H1 (cell line): ENCODE measurements around the gene NDUFB10. TPM values are rescaled to one million over a fixed set of nuclear protein-coding genes. Genes with fewer than 3 reads are reported as not detected.

Experiments used
- CTCF ChIA-PET: fragments of 300-600 bp; sonication (Branson Sonifier 250); formaldehyde crosslinking; loops from one replicate; lab custom pipeline; 2021; ENCODE audit not compliant: partially characterized antibody; lab: Charles Lee
- POLR2A ChIA-PET: fragments of 300-600 bp; sonication (Branson Sonifier 250); formaldehyde crosslinking; loops from one replicate; lab custom pipeline; 2021; ENCODE audit warnings: inconsistent platforms; ENCODE audit not compliant: partially characterized antibody; lab: Charles Lee
- DNase-seq, 2 experiments: peaks; one replicate each; pipeline versions ENCODE4 v3.0.0 to v3.0.0-alpha.2; 2010 to 2022; ENCODE audit warnings: low spot score in 2 of 2, low read depth in 1 of 2, mixed read lengths in 1 of 2
- FAIRE-seq: peaks from 2 replicates; lab custom pipeline; 2011; peaks lifted over from hg19 to GRCh38; lab: Jason Lieb, UNC
- H2AFZ ChIP-seq: 2 replicates; pipeline ENCODE4 v1.8.1; 2012; ENCODE audit warnings: low read length, inconsistent platforms
- H2AK5ac ChIP-seq: 2 replicates; pipeline ENCODE4 v1.6.1; 2013; ENCODE audit warnings: low read depth, low read length
- H2BK120ac ChIP-seq: replicated peaks from 2 replicates; pipeline ENCODE3; 2013; ENCODE audit warnings: low read depth, low read length, inconsistent platforms
- H2BK12ac ChIP-seq: 2 replicates; pipeline ENCODE4 v1.6.1; 2013; ENCODE audit warnings: low read depth, low read length
- H2BK15ac ChIP-seq: 2 replicates; pipeline ENCODE4 v1.6.1; 2013; ENCODE audit warnings: low read length
- H2BK20ac ChIP-seq: 2 replicates; pipeline ENCODE4 v1.6.1; 2013; ENCODE audit warnings: low read length
- H2BK5ac ChIP-seq: 2 replicates; pipeline ENCODE4 v1.6.1; 2013; ENCODE audit warnings: low read depth, low read length
- H3K14ac ChIP-seq: 2 replicates; pipeline ENCODE4 v1.6.1; 2013; ENCODE audit warnings: inconsistent platforms; ENCODE audit not compliant: insufficient read length
- H3K18ac ChIP-seq: 2 replicates; pipeline ENCODE4 v1.6.1; 2013; ENCODE audit warnings: low read length; ENCODE audit errors: extremely low read depth
- H3K23ac ChIP-seq: 2 replicates; pipeline ENCODE4 v1.6.1; 2013; ENCODE audit warnings: inconsistent platforms; ENCODE audit not compliant: insufficient read length
- H3K23me2 ChIP-seq: 2 replicates; pipeline ENCODE4 v1.6.1; 2013; ENCODE audit warnings: low read depth, low read length
- H3K27ac ChIP-seq: 2 replicates; pipeline ENCODE4 v1.6.1; 2011; ENCODE audit warnings: low read depth, low read length, inconsistent platforms
- H3K27me3 ChIP-seq, 4 experiments: replicated peaks in 1 of 4; 1 replicate in 1 of 4; 2 replicates in 3 of 4; pipeline versions ENCODE4 v1.6.1 to v1.8.1; 2011 to 2013; ENCODE audit warnings: low read length in 3 of 4, mild to moderate bottlenecking in 3 of 4, inconsistent platforms in 2 of 4, mixed read lengths in 2 of 4, moderate library complexity in 1 of 4; ENCODE audit not compliant: control insufficient read depth in 3 of 4, insufficient read depth in 3 of 4; ENCODE audit errors: extremely low read depth in 1 of 4
- H3K36me3 ChIP-seq, 4 experiments: 2 replicates each; pipeline versions ENCODE4 v1.6.1 to v1.8.1; 2011 to 2013; ENCODE audit warnings: mild to moderate bottlenecking in 4 of 4, low read length in 3 of 4, moderate library complexity in 2 of 4, control low read depth in 1 of 4, inconsistent platforms in 1 of 4; ENCODE audit not compliant: insufficient read depth in 4 of 4, control insufficient read depth in 2 of 4
- H3K4ac ChIP-seq: replicated peaks from 2 replicates; pipeline ENCODE3; 2013; ENCODE audit warnings: low read length, low read depth, mixed read lengths, inconsistent platforms; ENCODE audit not compliant: insufficient read length
- H3K4me1 ChIP-seq, 4 experiments: replicated peaks in 1 of 4; 1 replicate in 1 of 4; 2 replicates in 3 of 4; pipeline versions ENCODE4 v1.6.1 to v1.8.1; 2011 to 2013; ENCODE audit warnings: low read length in 3 of 4, inconsistent platforms in 2 of 4, mixed read lengths in 1 of 4; ENCODE audit not compliant: insufficient read depth in 4 of 4, control insufficient read depth in 3 of 4
- H3K4me2 ChIP-seq, 2 experiments: 2 replicates each; pipeline versions ENCODE4 v1.6.1 to v1.8.1; 2011 to 2013; ENCODE audit warnings: low read depth in 2 of 2, low read length in 2 of 2, control low read depth in 1 of 2, inconsistent platforms in 1 of 2, mild to moderate bottlenecking in 1 of 2; ENCODE audit not compliant: insufficient read depth in 1 of 2
- H3K4me3 ChIP-seq, 4 experiments: fragments of 200-600, 300-600 bp in 1 of 4; sonication (generic), shearing (Covaris generic), sonication (Bioruptor Twin) in 1 of 4; 2 replicates each; pipeline versions ENCODE4 v1.5.1 to v1.8.1; 2011 to 2016; ENCODE audit warnings: low read length in 4 of 4, low read depth in 3 of 4, control low read depth in 2 of 4, inconsistent platforms in 2 of 4, mild to moderate bottlenecking in 2 of 4, mixed read lengths in 1 of 4, moderate library complexity in 1 of 4; ENCODE audit not compliant: insufficient read depth in 2 of 4; ENCODE audit errors: extremely low read depth in 1 of 4
- H3K56ac ChIP-seq: replicated peaks from 2 replicates; pipeline ENCODE3; 2013; ENCODE audit warnings: low read depth, mild to moderate bottlenecking, mixed read lengths, low read length, inconsistent platforms; ENCODE audit not compliant: insufficient read length
- H3K79me1 ChIP-seq: 2 replicates; pipeline ENCODE4 v1.6.1; 2013; ENCODE audit warnings: low read depth, low read length, control low read depth
- H3K79me2 ChIP-seq, 2 experiments: 2 replicates each; pipeline versions ENCODE4 v1.6.1 to v1.8.1; 2012 to 2013; ENCODE audit warnings: low read length in 2 of 2, mild to moderate bottlenecking in 2 of 2, inconsistent platforms in 1 of 2; ENCODE audit not compliant: insufficient read depth in 2 of 2, control insufficient read depth in 1 of 2
- H3K9ac ChIP-seq, 4 experiments: replicated peaks in 1 of 4; 1 replicate in 1 of 4; 2 replicates in 3 of 4; pipeline versions ENCODE4 v1.6.1 to v1.8.1; 2011 to 2013; ENCODE audit warnings: low read depth in 3 of 4, low read length in 3 of 4, control low read depth in 2 of 4, mild to moderate bottlenecking in 2 of 4, moderate library complexity in 2 of 4, inconsistent platforms in 1 of 4; ENCODE audit errors: extremely low read depth in 1 of 4
- H3K9me3 ChIP-seq, 2 experiments: 2 replicates each; pipeline versions ENCODE4 v1.6.1 to v1.8.1; 2012 to 2013; ENCODE audit warnings: mild to moderate bottlenecking in 2 of 2, moderate library complexity in 2 of 2, control low read depth in 1 of 2, inconsistent platforms in 1 of 2, low read depth in 1 of 2, low read length in 1 of 2, mixed read lengths in 1 of 2; ENCODE audit not compliant: insufficient read depth in 2 of 2
- H4K20me1 ChIP-seq, 2 experiments: replicated peaks in 1 of 2; 2 replicates each; pipeline versions ENCODE3 to v1.8.1; 2011 to 2013; ENCODE audit warnings: inconsistent platforms in 2 of 2, low read length in 2 of 2, mild to moderate bottlenecking in 1 of 2; ENCODE audit not compliant: insufficient read depth in 2 of 2, control insufficient read depth in 1 of 2
- H4K5ac ChIP-seq: 2 replicates; pipeline ENCODE4 v1.6.1; 2013; ENCODE audit warnings: low read length, low read depth, mixed read lengths, inconsistent platforms; ENCODE audit not compliant: insufficient read length
- H4K8ac ChIP-seq: 2 replicates; pipeline ENCODE4 v1.8.0; 2013; ENCODE audit warnings: mild to moderate bottlenecking, moderate library complexity, low read length, inconsistent platforms; ENCODE audit not compliant: insufficient read depth; ENCODE audit errors: extremely low read depth
- H4K91ac ChIP-seq: replicated peaks from 2 replicates; pipeline ENCODE3; 2013; ENCODE audit warnings: low read length, mixed read lengths, inconsistent platforms; ENCODE audit not compliant: insufficient read length
- ASH2L ChIP-seq: fragments of 200-600, 300-600 bp; sonication (generic); IDR thresholded peaks from one replicate; pipeline ENCODE4 v1.7.1; 2017; ENCODE audit warnings: low read length
- CHD1 ChIP-seq: IDR thresholded peaks from 2 replicates; pipeline ENCODE4 v1.6.1; 2012; ENCODE audit warnings: low read depth, low read length, improper control_type of control experiment
- FOSL1 ChIP-seq: IDR thresholded peaks from 2 replicates; pipeline ENCODE4 v1.6.1; 2011; ENCODE audit warnings: mild to moderate bottlenecking, low read depth, low read length, moderate library complexity; ENCODE audit not compliant: insufficient read depth
- HDAC6 ChIP-seq: IDR thresholded peaks from one replicate; pipeline ENCODE4 v1.7.1; 2012; ENCODE audit warnings: low read depth, mild to moderate bottlenecking, inconsistent platforms, low read length, moderate library complexity
- KDM1A ChIP-seq: fragments of 200-600, 300-600 bp; sonication (generic); IDR thresholded peaks from 2 replicates; pipeline ENCODE4 v1.7.1; 2016; ENCODE audit warnings: mild to moderate bottlenecking, low read length, borderline replicate concordance
- KDM5A ChIP-seq: fragments of 200-600 bp; IDR thresholded peaks from 2 replicates; pipeline ENCODE4 v1.7.1; 2012; ENCODE audit warnings: mild to moderate bottlenecking, low read length, inconsistent platforms, mixed read lengths
- NANOG ChIP-seq: IDR thresholded peaks from 2 replicates; pipeline ENCODE4 v1.6.1; 2011; ENCODE audit warnings: low read length, low read depth, mild to moderate bottlenecking, inconsistent platforms; ENCODE audit not compliant: insufficient read depth, poor library complexity, severe bottlenecking
- POLR2AphosphoS5 ChIP-seq: IDR thresholded peaks from 2 replicates; pipeline ENCODE4 v1.6.1; 2011; ENCODE audit warnings: low read depth, low read length
- SP2 ChIP-seq: IDR thresholded peaks from 2 replicates; pipeline ENCODE4 v1.6.1; 2012; ENCODE audit warnings: mild to moderate bottlenecking, low read length, inconsistent platforms
- SP4 ChIP-seq: IDR thresholded peaks from 2 replicates; pipeline ENCODE4 v1.6.1; 2012; ENCODE audit warnings: low read length, inconsistent platforms
- WGBS, 2 experiments: shearing (Covaris generic) in 1 of 2; methylation state at CpG; one replicate each; pipeline versions ENCODE4 v1.1.6 to v1.1.7; 2013 to 2015; ENCODE audit warnings: low lambda C conversion rate in 2 of 2, mixed read lengths in 2 of 2, inconsistent platforms in 1 of 2, low coverage in 1 of 2, missing lambda C conversion rate in 1 of 2; ENCODE audit not compliant: insufficient replicate concordance in 2 of 2, insufficient coverage in 1 of 2, insufficient read length in 1 of 2; ENCODE audit errors: extremely low coverage in 1 of 2, missing lambda C conversion rate in 1 of 2; 5-methylcytosine and 5-hydroxymethylcytosine counted together
- polyA plus RNA-seq, 7 experiments: library from polyadenylated mRNA; depleted of rRNA in 3 of 7; stranded (reverse) in 5 of 7; unstranded in 2 of 7; fragments of >200 nt in 5 of 7; fragments of 200-250 nt in 2 of 7; gene quantifications; 1 replicate in 5 of 7; 2 replicates in 1 of 7; 4 replicates in 1 of 7; pipeline versions ENCODE4 v1.2.1 to v1.2.3, GENCODE V29; 2011 to 2013; ENCODE audit warnings: missing spikeins in 2 of 7, mixed read lengths in 2 of 7
- total RNA-seq: library from RNA; stranded (reverse); fragmentation: NEBNext Ultra II Directional; extraction: Animal tissue kit (Norgen Biotek cat#: 25700); gene quantifications from 2 replicates; pipeline ENCODE4 v1.2.1, GENCODE V29; 2021
- TF ChIP-seq, protein P1 (sequence below): IDR thresholded peaks from 2 replicates; pipeline ENCODE4 v1.6.1; 2012; ENCODE audit warnings: low read length, inconsistent platforms

Gene NDUFB10
- total and polyA plus RNA-seq, 2 of the 8 experiments (the other 6 are each of a cell fraction or from before 2014, with no cell fraction given): 183 to 194 TPM

DNA sequence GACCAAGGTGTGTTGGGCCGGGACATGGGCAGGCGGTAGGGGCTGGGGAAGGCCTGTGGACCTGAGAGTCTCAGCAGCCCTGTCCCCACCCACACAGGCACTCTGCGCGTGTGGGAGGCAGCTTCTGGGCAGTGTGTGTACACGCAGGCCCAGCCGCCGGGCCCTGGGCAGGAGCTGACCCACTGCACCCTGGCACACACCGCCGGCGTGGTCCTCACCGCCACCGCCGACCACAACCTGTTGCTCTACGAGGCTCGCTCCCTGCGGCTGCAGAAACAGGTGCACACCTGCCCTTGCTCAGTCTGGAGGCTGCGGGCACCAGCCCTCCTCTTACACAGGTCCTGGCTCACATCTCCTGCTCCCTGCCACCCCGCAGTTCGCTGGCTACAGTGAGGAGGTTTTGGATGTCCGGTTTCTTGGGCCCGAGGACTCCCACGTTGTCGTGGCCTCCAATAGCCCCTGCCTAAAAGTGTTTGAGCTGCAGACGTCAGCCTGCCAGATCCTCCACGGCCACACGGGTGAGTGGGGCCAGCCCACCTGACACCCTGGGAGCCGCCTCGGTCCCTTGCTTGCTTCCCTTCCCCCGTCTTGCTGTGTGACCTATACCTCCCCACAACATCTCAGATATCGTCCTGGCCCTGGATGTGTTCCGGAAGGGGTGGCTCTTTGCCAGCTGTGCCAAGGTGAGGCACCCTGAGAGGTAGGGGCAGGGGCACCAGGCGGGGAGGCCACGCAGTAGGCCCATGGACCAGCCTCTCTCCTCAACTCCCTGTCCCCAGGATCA is 16.3 kb downstream of the NDUFB10 start:
- Histone ChIP-seq H2BK120ac (no peak overlapping the region), H3K4me2 (no peak overlapping the region), H3K79me2 (peaks cover 3 to 16% of the 10 kb centered on the region in 2 experiments; a peak in 2 of 4 replicates), H3K56ac (no peak overlapping the region), H2AFZ (no peak overlapping the region), H3K23me2 (peaks cover 21% of the 10 kb centered on the region), H3K14ac (no peak overlapping the region), H3K4ac (no peak overlapping the region), H2BK12ac (no peak overlapping the region), H2BK20ac (no peak overlapping the region), H4K91ac (no peak overlapping the region), H3K9ac (no peak overlapping the region), H4K8ac (no peak overlapping the region), H4K5ac (no peak overlapping the region), H3K4me3 (no peak overlapping the region), H4K20me1 (peaks cover 2 to 24% of the 10 kb centered on the region in 2 experiments), H2BK5ac (no peak overlapping the region), H2BK15ac (no peak overlapping the region), H3K23ac (no peak overlapping the region), H3K9me3 (no peaks in the 10 kb centered on the region), H3K4me1 (peaks cover 0 to 23% (median 16%) of the 10 kb centered on the region in 4 experiments; a peak in 5 of 7 replicates), H2AK5ac (no peak overlapping the region), H3K27me3 (peaks cover under 1 to 14% (median 13%) of the 10 kb centered on the region in 4 experiments; a peak in 6 of 7 replicates), H3K36me3 (peaks cover 11 to 33% (median 22%) of the 10 kb centered on the region in 4 experiments; a peak in 7 of 8 replicates), H3K27ac (no peak overlapping the region), H3K79me1 (peaks cover 12% of the 10 kb centered on the region; the same call in 1 of the 2 replicates), H3K18ac (no peak overlapping the region)
- DNase-seq (no peak), FAIRE-seq (no peak)
- WGBS, 2 experiments: 93% methylated on average over 32 of the region's 33 CpGs; no CpG with 5 or more reads in 1 of the 2 experiments
- POLR2A ChIA-PET: interaction anchor here (1.9 to 28.2 kb wide), 2 partner anchors 12 to 29 kb away, joined by 6 to 736 read pairs; partner anchors contain the start of genes NDUFB10, RNF151, RPS2 and TBL3
- CTCF ChIA-PET: interaction anchor here (1.3 kb wide), 1 partner anchor 29 kb away, joined by 3 read pairs; no protein-coding TSS in a partner anchor
- TF ChIP-seq ASH2L (no peak), HDAC6 (no peak), CHD1 (no peak), NANOG (no peak), FOSL1 (no peak), SP4 (no peak), KDM5A (no peak), POLR2AphosphoS5 (no peak), SP2 (no peak), KDM1A (no peak)
- TF ChIP-seq, protein P1, sequence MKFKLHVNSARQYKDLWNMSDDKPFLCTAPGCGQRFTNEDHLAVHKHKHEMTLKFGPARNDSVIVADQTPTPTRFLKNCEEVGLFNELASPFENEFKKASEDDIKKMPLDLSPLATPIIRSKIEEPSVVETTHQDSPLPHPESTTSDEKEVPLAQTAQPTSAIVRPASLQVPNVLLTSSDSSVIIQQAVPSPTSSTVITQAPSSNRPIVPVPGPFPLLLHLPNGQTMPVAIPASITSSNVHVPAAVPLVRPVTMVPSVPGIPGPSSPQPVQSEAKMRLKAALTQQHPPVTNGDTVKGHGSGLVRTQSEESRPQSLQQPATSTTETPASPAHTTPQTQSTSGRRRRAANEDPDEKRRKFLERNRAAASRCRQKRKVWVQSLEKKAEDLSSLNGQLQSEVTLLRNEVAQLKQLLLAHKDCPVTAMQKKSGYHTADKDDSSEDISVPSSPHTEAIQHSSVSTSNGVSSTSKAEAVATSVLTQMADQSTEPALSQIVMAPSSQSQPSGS: no peak
